ENCODE measurements around the gene ATP7B.

DNA sequence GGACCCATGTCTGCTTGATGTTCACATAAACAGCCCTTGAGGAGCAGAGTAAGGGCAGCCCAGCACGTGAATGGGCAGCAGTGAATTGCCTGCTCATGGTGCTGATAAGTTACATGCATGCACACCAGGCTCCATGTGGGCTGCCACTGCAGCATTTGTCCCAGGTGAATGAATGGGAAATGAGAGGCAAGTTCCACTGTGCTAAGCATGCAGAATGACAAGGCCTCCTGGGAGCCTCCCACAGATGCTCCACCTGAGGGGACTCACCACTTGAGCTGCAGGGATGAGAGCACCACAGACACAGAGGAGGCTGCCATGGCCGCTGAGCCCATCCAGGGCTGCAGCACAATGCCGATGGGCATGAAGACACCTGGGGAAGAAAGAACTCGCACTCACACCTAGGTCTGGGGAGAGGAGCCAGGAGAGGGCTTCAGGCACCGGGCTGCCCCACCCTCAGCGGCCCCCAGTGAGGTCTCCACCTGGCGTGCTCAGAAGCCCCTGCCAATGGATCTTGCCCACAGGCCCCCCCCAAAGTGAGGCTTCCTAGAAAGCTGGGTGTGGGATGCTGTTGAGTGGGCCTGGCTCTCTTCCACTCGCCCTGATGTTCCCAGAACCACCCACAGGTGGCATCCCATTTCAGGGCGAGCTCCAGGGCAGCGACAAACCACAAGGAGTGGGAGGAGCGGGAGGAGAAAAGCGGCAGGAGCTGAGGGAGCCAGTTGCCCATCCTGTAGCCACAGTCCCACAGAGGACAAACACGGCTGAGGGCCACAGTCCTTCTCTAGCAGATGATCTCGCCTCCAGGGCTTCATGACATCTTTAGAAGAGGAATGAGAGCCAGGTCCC, 75.7 kb downstream of the ATP7B start:
- no peak for TF ChIP-seq CTCF (IDR thresholded peaks at IDR 0.05; ENCODE audit: low read length)
- no peak for TF ChIP-seq EZH2phosphoT487 (IDR thresholded peaks at IDR 0.05; ENCODE audit: low read length)
- TF ChIP-seq EZH2 (optimal IDR thresholded peaks at IDR 0.05; ENCODE audit: low read depth, low read length): no peak
